Urinary bladder (tissue), 4 donors: ENCODE measurements around the gene LINC01488. TPM values are rescaled to one million over a fixed set of nuclear protein-coding genes. Genes with fewer than 3 reads are reported as not detected.

Experiments used
- DNase-seq: peaks from one replicate; pipeline ENCODE4 v3.0.0-alpha.2; 2015; ENCODE audit errors: extremely low spot score
- H3K27ac ChIP-seq: one replicate; pipeline ENCODE4 v1.5.1; 2013; ENCODE audit warnings: low read depth, mild to moderate bottlenecking, moderate library complexity
- H3K36me3 ChIP-seq: one replicate; pipeline ENCODE4 v1.6.1; 2013; ENCODE audit warnings: mild to moderate bottlenecking, moderate library complexity; ENCODE audit not compliant: insufficient read depth
- H3K4me1 ChIP-seq: one replicate; pipeline ENCODE4 v1.6.1; 2013; ENCODE audit warnings: mild to moderate bottlenecking, moderate library complexity; ENCODE audit not compliant: insufficient read depth
- H3K4me3 ChIP-seq: one replicate; pipeline ENCODE4 v1.5.1; 2013; ENCODE audit warnings: low read depth, low read length
- WGBS: extraction: QIAGEN DNeasy Blood & Tissue Kit; methylation state at CpG from one replicate; pipeline ENCODE4 v1.1.7; 2013; 5-methylcytosine and 5-hydroxymethylcytosine counted together
- polyA plus RNA-seq: library from polyadenylated mRNA; stranded (reverse); fragments of 200-250 nt; gene quantifications from one replicate; pipeline ENCODE4 v1.2.3, GENCODE V29; 2013
- total RNA-seq: library from RNA; depleted of rRNA; stranded (reverse); fragments of >200 nt; gene quantifications from one replicate; pipeline ENCODE4 v1.2.3, GENCODE V29; 2014
- donor health status: healthy with polysubstance abuse.
- donor health status: healthy.

The LINC01488 gene
- total and polyA plus RNA-seq, 2 donors: 0.05 TPM; not detected in 1

GRCh38 chr11:69493931-69494821, 12.7 kb downstream of the LINC01488 start:
- DNase-seq: no peak
- H3K36me3 ChIP-seq: no peaks in the 10 kb centered on the region
- H3K4me1 ChIP-seq: no peaks in the 10 kb centered on the region
- H3K27ac ChIP-seq: no peak overlapping the region
- 84% methylated on average over 27 of the region's 27 CpGs for WGBS
- H3K4me3 ChIP-seq: no peak overlapping the region

- 96% methylated on average over 7 of the region's 7 CpGs for WGBS
- H3K27ac ChIP-seq: no peak overlapping the region
- H3K4me1 ChIP-seq: no peaks in the 10 kb centered on the region
- DNase-seq: no peak
- no peaks in the 10 kb centered on the region for H3K36me3 ChIP-seq
- H3K4me3 ChIP-seq: no peak overlapping the region
These were observed 13.4 kb downstream of the LINC01488 start for GRCh38 chr11:69494851-69495250.

GRCh38 chr11:69495441-69496201, 14.2 kb downstream of the LINC01488 start:
- DNase-seq: no peak
- Histone ChIP-seq H3K36me3 (no peaks in the 10 kb centered on the region), H3K4me3 (no peak overlapping the region), H3K4me1 (no peaks in the 10 kb centered on the region), H3K27ac (no peak overlapping the region)
- 91% methylated on average over 12 of the region's 12 CpGs for WGBS

- Histone ChIP-seq H3K36me3 (no peaks in the 10 kb centered on the region), H3K4me3 (no peak overlapping the region), H3K4me1 (no peaks in the 10 kb centered on the region), H3K27ac (no peak overlapping the region)
- no peak for DNase-seq
- 85% methylated on average over 10 of the region's 10 CpGs for WGBS
These were observed 14.7 kb downstream of the LINC01488 start for GRCh38 chr11:69496202-69496557.

GRCh38 chr11:69496631-69497220, 15.3 kb downstream of the LINC01488 start:
- DNase-seq: no peak
- no peak overlapping the region for H3K4me3 ChIP-seq

GRCh38 chr11:69497221-69497787, 15.8 kb downstream of the LINC01488 start:
- no peak overlapping the region for H3K4me3 ChIP-seq
- peak; percentile 73 for DNase-seq
- 13% methylated on average over 19 of the region's 19 CpGs for WGBS
- H3K36me3 ChIP-seq: no peaks in the 10 kb centered on the region
- no peak overlapping the region for H3K27ac ChIP-seq
- no peaks in the 10 kb centered on the region for H3K4me1 ChIP-seq

More at GRCh38 chr11:69496631-69497220, 15.3 kb downstream of the LINC01488 start:
- no peak overlapping the region for H3K27ac ChIP-seq
- 38% methylated on average over 12 of the region's 12 CpGs for whole genome bisulfite sequencing
- H3K36me3 ChIP-seq: no peaks in the 10 kb centered on the region
- no peaks in the 10 kb centered on the region for H3K4me1 ChIP-seq

GRCh38 chr11:69498614-69499175, 17.2 kb downstream of the LINC01488 start:
- DNase-seq: no peak
- no peak overlapping the region for H3K4me3 ChIP-seq
- no peaks in the 10 kb centered on the region for H3K4me1 ChIP-seq
- H3K36me3 ChIP-seq: no peaks in the 10 kb centered on the region
- 90% methylated on average over 7 of the region's 7 CpGs for WGBS
- no peak overlapping the region for H3K27ac ChIP-seq

- H3K27ac ChIP-seq: no peak overlapping the region
- H3K4me3 ChIP-seq: no peak overlapping the region
- no peaks in the 10 kb centered on the region for H3K36me3 ChIP-seq
- WGBS: 73% methylated on average over 13 of the region's 13 CpGs
- DNase-seq: no peak
- H3K4me1 ChIP-seq: no peaks in the 10 kb centered on the region
These were observed 17.9 kb downstream of the LINC01488 start for GRCh38 chr11:69499186-69499917.

GRCh38 chr11:69499918-69500284, 18.4 kb downstream of the LINC01488 start:
- DNase-seq: no peak
- H3K36me3 ChIP-seq: no peaks in the 10 kb centered on the region
- no peaks in the 10 kb centered on the region for H3K4me1 ChIP-seq
- 75% methylated on average over 10 of the region's 10 CpGs for WGBS
- H3K27ac ChIP-seq: no peak overlapping the region
- no peak overlapping the region for H3K4me3 ChIP-seq

GRCh38 chr11:69500285-69501120, 19.0 kb downstream of the LINC01488 start:
- no peak overlapping the region for H3K4me3 ChIP-seq
- DNase-seq: no peak
- H3K4me1 ChIP-seq: no peaks in the 10 kb centered on the region
- no peaks in the 10 kb centered on the region for H3K36me3 ChIP-seq
- no peak overlapping the region for H3K27ac ChIP-seq
- WGBS: 85% methylated on average over 13 of the region's 13 CpGs

- WGBS: 63% methylated on average over 1 of the region's 1 CpG
- H3K4me1 ChIP-seq: no peaks in the 10 kb centered on the region
These were observed 19.6 kb downstream of the LINC01488 start for GRCh38 chr11:69501121-69501489.

More at GRCh38 chr11:69501121-69501489, 19.6 kb downstream of the LINC01488 start:
- no peak for DNase-seq
- Histone ChIP-seq H3K36me3 (no peaks in the 10 kb centered on the region), H3K4me3 (no peak overlapping the region), H3K27ac (no peak overlapping the region)
